ENCODE measurements around the gene MUC7.

DNA sequence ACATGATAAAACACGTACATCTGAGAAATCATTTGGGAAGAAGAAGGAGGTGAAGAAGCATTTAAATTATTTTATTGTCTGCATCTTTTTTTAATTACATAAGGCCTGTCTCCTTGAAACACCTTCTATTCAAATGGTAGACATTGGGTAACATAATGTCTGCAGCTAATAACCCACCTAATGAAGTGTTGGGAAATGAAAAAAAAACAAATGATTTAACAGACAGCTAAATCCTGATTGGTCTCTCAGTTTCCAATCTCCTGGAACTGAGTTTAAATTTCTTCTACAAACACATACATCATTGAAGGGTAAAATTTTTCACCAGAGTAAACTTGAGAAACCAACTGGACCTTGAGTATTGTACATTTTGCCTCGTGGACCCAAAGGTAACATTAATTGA, 46.3 kb downstream of the MUC7 start, which contains the start of gene AMTN:
- TF ChIP-seq, protein P1, sequence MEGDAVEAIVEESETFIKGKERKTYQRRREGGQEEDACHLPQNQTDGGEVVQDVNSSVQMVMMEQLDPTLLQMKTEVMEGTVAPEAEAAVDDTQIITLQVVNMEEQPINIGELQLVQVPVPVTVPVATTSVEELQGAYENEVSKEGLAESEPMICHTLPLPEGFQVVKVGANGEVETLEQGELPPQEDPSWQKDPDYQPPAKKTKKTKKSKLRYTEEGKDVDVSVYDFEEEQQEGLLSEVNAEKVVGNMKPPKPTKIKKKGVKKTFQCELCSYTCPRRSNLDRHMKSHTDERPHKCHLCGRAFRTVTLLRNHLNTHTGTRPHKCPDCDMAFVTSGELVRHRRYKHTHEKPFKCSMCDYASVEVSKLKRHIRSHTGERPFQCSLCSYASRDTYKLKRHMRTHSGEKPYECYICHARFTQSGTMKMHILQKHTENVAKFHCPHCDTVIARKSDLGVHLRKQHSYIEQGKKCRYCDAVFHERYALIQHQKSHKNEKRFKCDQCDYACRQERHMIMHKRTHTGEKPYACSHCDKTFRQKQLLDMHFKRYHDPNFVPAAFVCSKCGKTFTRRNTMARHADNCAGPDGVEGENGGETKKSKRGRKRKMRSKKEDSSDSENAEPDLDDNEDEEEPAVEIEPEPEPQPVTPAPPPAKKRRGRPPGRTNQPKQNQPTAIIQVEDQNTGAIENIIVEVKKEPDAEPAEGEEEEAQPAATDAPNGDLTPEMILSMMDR (IDR thresholded peaks at IDR 0.05): no peak
- TF ChIP-seq POLR2A (IDR thresholded peaks at IDR 0.05): no peak

All from body of pancreas (tissue), 4 donors.